Eye (tissue), 1 donor: ENCODE measurements around the gene SLC6A20.
"Not testable (repeated sequence)": the region's sequence is repeated elsewhere in the genome, so short reads cannot be mapped to it uniquely, and the experiment has no call there.

Experiments
- DNase-seq: peaks from one replicate; pipeline ENCODE4 v3.0.0-alpha.2; 2015

The SLC6A20 gene

GRCh38 chr3:45756055-45756454 is 40.3 kb downstream of the SLC6A20 start:
- no peak for DNase-seq

- no peak for DNase-seq
Observed at GRCh38 chr3:45754461-45754860, 41.9 kb downstream of the SLC6A20 start.

DNA sequence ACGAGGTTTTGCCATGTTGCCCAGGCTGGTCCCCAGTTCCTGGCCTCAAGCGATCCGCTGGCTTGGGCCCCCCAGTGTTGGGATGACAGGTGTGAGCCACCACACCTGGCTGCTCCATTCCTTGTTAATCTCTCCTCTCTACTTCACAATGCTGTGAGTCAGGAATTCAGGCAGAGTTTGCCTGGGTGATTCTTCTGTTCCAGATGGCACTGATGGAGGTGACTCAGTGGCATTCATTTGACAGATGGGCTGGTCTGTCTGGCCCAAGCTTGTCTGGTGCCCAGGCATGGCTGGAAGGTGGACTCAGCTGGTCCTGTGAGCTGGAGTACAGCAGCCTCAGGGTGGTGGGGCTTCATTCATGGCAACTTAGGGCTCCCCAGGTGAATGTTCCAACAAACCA is 43.2 kb downstream of the SLC6A20 start:
- DNase-seq: no peak

DNA sequence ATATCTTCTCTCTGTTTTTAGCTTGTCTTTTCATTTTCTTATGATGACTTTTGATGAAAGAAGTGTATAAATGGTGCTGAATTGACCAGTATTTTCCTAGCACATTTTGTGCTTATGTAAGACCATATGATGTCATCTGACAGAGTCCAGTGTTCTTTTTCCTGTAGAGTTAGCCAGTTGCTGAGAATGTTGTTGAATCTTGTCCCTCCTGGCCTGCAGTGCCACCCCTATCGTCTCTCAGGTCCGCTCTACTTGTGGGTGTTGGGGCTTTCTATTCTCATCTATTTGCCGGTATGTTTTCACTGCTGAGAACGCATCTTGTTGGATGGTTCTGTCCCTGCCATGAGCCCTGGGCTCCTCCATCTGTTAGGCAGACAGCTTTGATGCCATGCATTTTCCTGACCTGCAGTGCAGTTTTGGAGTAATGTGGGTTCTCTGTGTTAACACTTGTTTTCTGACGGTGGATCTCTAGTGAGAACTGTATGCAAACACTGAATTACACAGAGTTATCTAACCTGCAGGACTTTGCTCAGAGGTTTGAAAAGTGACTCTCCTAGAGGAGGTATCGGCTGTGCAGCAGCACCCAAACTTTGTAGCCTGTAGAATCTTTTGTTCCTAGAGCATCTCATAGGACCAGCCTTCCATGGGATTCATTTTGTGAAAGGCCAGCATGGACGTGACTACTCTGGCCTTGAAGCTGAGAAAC is 44.6 kb downstream of the SLC6A20 start:
- no peak for DNase-seq

DNA sequence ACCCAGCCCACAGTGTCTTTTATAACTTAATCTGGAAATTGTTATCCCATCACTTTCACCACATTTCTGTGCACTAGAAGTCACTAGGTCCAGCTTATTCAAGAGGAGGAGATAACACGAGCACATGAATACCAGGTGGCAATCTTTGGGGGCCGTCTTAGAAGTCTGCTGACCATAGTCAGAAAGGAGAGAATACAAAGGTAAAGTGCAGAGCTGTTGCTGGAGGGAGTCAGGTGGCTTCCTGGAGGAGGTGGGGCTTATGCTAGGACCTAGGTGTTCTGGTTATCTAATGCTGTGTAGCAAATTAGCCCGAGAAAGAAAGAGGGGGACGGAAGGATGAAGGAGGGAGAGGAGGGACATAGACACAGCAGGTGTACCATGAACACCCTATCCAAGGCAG is 46.5 kb downstream of the SLC6A20 start:
- no peak for DNase-seq

- not testable (repeated sequence) for DNase-seq
Observed at GRCh38 chr3:45749036-45749600, 47.2 kb downstream of the SLC6A20 start.

GRCh38 chr3:45748068-45748467 is 48.3 kb downstream of the SLC6A20 start:
- DNase-seq: no peak

GRCh38 chr3:45746777-45747622 is 49.3 kb downstream of the SLC6A20 start:
- no peak for DNase-seq

- no peak for DNase-seq
Observed at GRCh38 chr3:45746165-45746776, 50.1 kb downstream of the SLC6A20 start.

- no peak for DNase-seq
Observed at GRCh38 chr3:45742461-45743089, 53.8 kb downstream of the SLC6A20 start.

DNA sequence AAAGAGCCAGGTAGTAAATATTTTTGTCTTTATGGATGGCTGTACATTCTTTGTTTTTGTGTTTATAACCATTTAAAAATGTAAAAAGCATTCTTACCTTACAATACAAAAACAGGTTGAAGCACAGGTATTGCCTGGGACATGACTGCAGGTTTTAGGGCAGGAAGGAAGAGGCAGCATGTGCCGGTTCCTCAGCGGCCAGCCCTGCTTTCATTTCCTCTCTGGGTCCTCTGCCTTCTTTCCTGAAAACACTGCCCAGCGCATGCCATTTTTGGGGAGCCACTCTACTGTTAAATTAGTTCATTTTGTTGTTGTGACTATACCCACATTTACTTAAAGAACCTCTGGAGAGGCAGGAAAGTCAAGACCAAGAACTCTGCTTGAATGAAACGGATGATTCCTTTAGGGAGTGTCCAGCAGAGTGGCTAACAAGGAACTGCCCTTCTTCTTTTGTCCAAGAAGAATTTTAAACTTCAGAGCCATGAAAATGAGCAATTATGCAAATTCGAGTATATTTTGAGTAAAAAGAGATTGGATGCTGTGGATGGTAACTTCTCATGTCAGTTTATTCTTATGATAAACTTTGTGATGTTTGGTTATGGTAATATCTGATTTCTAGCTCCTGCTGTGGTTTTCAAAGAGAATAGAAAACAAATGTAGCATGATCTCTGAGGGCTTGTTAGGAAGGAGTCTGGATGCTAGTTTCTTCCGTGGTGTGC is 54.4 kb downstream of the SLC6A20 start:
- no peak for DNase-seq

- no peak for DNase-seq
Observed at GRCh38 chr3:45741247-45741646, 55.1 kb downstream of the SLC6A20 start.

DNA sequence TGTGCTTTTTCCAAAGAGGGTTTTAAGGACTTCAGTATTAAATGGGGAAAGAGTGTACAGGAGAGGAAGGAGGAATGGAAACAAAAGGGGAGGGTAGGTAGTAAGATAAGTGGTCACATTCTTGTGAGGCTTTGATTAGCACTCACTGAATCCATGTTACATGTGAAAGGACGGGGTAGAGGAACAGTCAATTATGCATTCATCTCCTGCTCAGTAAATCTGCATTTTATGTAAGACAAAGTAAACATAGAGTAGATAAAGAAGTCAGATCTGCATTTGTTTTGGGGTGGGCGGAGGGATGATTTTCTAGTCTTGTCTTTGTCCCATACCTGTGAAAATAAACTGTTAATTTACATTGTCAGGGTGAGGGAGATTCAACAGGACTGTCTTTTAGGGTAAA is 56.3 kb downstream of the SLC6A20 start:
- DNase-seq: no peak

DNA sequence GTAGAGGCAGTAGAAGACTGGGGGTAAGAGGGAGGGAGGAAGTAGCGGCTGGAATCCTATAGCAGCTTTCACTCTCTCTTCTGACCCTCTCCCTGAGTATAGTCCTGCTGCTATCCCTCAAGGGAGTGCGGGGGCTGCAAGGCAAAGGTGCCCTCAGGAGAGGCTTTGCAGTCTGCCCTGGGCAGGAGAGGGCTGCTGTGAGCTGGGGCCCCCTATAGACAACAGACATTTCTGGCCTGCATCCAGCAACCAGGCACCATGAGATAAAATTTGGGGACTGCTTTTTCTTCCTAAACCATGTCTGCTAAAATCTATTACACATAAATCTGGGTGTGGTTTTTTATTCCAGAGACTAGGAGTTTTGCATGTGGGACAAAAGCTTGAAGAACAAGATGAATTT is 59.1 kb downstream of the SLC6A20 start:
- no peak for DNase-seq

DNA sequence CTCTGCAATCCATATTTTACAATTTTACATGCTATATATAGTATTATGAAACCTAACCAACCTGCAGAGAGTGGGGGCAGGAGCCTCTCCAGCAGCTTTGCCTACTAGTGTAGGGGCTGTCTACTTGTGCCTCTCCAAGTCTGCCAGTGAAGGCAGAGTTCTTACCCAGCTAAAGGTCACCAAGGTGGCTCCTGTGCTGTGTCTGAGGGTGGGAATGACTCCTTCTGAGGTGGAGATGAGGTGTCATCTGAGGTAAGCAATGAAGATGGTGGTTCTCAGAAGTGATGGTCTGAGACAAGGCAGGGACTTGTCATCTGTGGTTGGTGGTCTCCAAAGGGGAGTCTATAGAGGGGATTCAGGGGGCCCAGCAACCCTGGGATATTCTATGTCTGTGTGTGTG is 59.6 kb downstream of the SLC6A20 start:
- DNase-seq: no peak

DNA sequence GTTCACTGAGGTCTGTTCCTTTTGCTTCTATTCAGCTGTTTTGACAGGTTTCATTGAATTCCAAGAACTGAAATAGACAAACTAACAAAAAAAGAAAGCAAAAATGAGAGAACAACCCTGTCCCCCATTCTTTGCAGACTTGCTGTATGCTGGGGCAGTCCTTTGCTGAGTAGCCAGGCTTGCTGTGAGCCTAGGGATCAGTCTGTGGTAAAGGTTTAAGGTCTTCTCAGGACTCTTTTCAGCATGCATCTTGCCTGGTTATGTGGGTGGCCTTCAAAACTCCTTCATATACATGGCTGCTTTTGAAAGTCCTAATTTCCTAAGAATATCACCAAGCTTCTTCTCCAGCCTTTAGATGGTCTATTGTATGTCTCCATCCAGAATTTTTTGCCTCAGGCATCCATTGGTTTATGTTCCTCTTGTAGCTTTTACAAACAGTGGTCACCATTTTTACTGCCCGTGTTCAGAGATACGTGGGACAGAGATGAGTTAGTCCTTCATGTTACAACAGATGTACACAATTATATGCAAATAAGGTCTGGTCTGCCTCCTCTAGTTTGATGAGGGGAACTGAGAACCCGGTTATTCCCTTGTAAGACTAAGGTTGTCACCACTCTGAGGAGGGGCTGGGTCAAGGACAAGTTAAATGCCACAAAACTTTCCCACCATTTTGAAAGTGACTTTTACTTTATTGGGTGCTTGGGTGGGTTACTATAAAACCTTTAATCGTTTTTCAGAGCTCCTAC is 65.8 kb downstream of the SLC6A20 start:
- DNase-seq: no peak

DNA sequence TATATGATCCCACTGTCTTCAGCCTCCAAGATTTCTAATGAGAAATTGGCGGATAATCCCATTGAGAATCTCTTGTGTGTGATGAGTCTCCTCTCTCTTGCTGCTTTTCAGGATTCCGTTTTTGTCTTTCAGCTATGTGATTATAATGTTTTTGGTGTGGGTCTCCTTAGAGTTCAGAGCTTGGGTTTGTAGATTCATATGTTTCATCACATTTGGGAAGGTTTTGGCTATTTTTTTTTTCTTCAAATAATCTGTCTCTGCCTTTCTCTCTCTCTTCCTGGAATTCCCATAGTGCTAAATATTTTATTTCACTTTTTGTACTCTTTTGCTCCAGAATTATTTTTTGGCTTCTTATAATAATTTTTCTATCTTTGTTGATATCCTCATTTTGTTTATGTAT is 66.7 kb downstream of the SLC6A20 start:
- no peak for DNase-seq

- no peak for DNase-seq
Observed at GRCh38 chr3:45724911-45725310, 71.4 kb downstream of the SLC6A20 start.

DNA sequence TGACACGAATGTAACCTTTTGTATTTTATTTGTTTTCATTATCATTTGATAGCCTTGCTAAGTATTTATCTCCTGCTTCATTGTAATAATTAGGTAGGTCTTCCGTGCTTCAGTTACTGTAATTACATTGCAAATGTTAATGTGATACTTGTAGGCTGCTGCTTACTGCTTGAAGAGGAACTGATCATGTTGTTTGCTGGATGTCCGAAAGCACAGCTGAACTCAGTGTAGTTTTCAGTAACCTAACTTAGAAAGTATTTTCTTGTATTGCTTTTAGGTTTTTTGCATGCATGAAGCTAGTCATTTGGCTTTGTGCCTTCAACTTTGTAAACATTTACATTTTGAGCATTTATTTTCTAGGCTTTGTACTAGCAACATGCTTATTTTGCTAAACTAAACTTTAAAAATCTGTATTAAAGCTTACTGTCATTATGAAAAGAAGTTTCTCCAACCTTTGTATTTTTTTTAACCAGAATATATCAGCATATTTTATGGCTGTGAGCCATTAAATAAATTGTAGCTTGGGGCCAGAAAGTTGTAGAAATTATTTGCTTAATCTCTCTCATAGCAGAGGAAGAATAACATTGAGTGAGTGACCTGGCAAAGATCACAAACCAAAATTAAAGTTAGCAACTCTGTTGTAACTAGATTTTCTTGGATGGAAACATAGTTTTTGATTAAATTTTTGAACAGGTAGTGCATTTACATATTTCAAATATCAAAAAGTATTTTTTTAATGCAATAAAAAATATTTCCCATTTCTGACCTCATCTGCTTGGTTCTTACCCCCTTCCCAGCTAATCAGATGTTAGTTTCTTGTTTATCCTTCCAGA is 76.5 kb downstream of the SLC6A20 start:
- DNase-seq: peak; percentile 7

GRCh38 chr3:45716790-45717336 is 79.5 kb downstream of the SLC6A20 start:
- no peak for DNase-seq
